ENCODE measurements around the gene SLFN12. TPM values are rescaled to one million over a fixed set of nuclear protein-coding genes. Genes with fewer than 3 reads are reported as not detected.
"Not testable (repeated sequence)": the region's sequence is repeated elsewhere in the genome, so short reads cannot be mapped to it uniquely, and the experiment has no call there.

SLFN12 gene
- total RNA-seq, 3 donors from 2014 or later: 6.4 to 12.4 (median 11.5) TPM

- DNase-seq (ENCODE audit: low spot score in 2 of 2): no peak
- no peaks in the 10 kb centered on the region for H3K27me3 ChIP-seq
- no peak overlapping the region for H3K4me3 ChIP-seq
- no peaks in the 10 kb centered on the region for H3K4me1 ChIP-seq
- no peaks in the 10 kb centered on the region for H3K36me3 ChIP-seq
- intact Hi-C loops (cut with DNase I; ENCODE audit: low total_unique reads): no loop called here
- TF ChIP-seq POLR2AphosphoS5 (IDR thresholded peaks at IDR 0.05): no peak
- no peak for TF ChIP-seq POLR2A (IDR thresholded peaks at IDR 0.05)
- TF ChIP-seq CTCF (IDR thresholded peaks at IDR 0.05): no peak
- H3K27ac ChIP-seq: no peak overlapping the region
- H3K9me3 ChIP-seq: no peaks in the 10 kb centered on the region
Observed at GRCh38 chr17:35467824-35468223, 35.5 kb upstream of the SLFN12 start.

GRCh38 chr17:35460354-35460851 is 28.1 kb upstream of the SLFN12 start:
- H3K27me3 ChIP-seq: no peaks in the 10 kb centered on the region
- intact Hi-C loops (cut with DNase I; ENCODE audit: low total_unique reads): no loop called here
- no peaks in the 10 kb centered on the region for H3K9me3 ChIP-seq
- peak; percentile 41 to 61 for DNase-seq (ENCODE audit: low spot score in 2 of 2)
- no peaks in the 10 kb centered on the region for H3K4me1 ChIP-seq
- peak overlapping the region; percentile 17 to 58 (median 49) for H3K4me3 ChIP-seq
- H3K27ac ChIP-seq: peak overlapping the region; percentile 27 to 64
- H3K36me3 ChIP-seq: no peaks in the 10 kb centered on the region
- no peak for TF ChIP-seq POLR2A (IDR thresholded peaks at IDR 0.05)
- TF ChIP-seq POLR2AphosphoS5 (IDR thresholded peaks at IDR 0.05): no peak
- no peak for TF ChIP-seq CTCF (IDR thresholded peaks at IDR 0.05)

GRCh38 chr17:35454035-35454434 is 21.7 kb upstream of the SLFN12 start:
- intact Hi-C loops (cut with DNase I; ENCODE audit: low total_unique reads); H3K4me3 ChIP-seq; H3K4me1 ChIP-seq; H3K9me3 ChIP-seq; DNase-seq (ENCODE audit: low spot score in 2 of 2); H3K36me3 ChIP-seq; H3K27ac ChIP-seq; H3K27me3 ChIP-seq: not testable (repeated sequence)

GRCh38 chr17:35453171-35453570 is 20.9 kb upstream of the SLFN12 start:
- intact Hi-C loops (cut with DNase I; ENCODE audit: low total_unique reads): no loop called here
- no peak overlapping the region for H3K4me3 ChIP-seq
- H3K27me3 ChIP-seq: no peaks in the 10 kb centered on the region
- H3K4me1 ChIP-seq: no peaks in the 10 kb centered on the region
- H3K9me3 ChIP-seq: no peaks in the 10 kb centered on the region
- TF ChIP-seq POLR2A (IDR thresholded peaks at IDR 0.05): no peak
- H3K36me3 ChIP-seq: no peaks in the 10 kb centered on the region
- no peak for DNase-seq (ENCODE audit: low spot score in 2 of 2)
- no peak overlapping the region for H3K27ac ChIP-seq

- H3K27ac ChIP-seq: no peak overlapping the region
- no peaks in the 10 kb centered on the region for H3K27me3 ChIP-seq
- H3K9me3 ChIP-seq: no peaks in the 10 kb centered on the region
- H3K4me1 ChIP-seq: peaks cover 0 to 3% of the 10 kb centered on the region in 2 donors
- TF ChIP-seq CTCF (IDR thresholded peaks at IDR 0.05) (no peak), POLR2AphosphoS5 (IDR thresholded peaks at IDR 0.05) (no peak), POLR2A (IDR thresholded peaks at IDR 0.05) (no peak)
- no peak for DNase-seq (ENCODE audit: low spot score in 2 of 2)
- no peaks in the 10 kb centered on the region for H3K36me3 ChIP-seq
- intact Hi-C loops (cut with DNase I; ENCODE audit: low total_unique reads): no loop called here
- H3K4me3 ChIP-seq: peak overlapping the region; percentile 15 to 89 (median 74)
Observed at GRCh38 chr17:35449371-35449931, 17.2 kb upstream of the SLFN12 start.

- Histone ChIP-seq H3K4me3 (peak overlapping the region; percentile 43 to 89 (median 74)), H3K27ac (peak overlapping the region; percentile 82 to 84), H3K9me3 (no peaks in the 10 kb centered on the region), H3K36me3 (no peaks in the 10 kb centered on the region), H3K4me1 (peaks cover 0 to 3% of the 10 kb centered on the region in 2 donors), H3K27me3 (no peaks in the 10 kb centered on the region)
- intact Hi-C loops (cut with DNase I; ENCODE audit: low total_unique reads): no loop called here
- TF ChIP-seq POLR2AphosphoS5 (IDR thresholded peaks at IDR 0.05) (no peak), CTCF (IDR thresholded peaks at IDR 0.05) (no peak), POLR2A (IDR thresholded peaks at IDR 0.05) (no peak)
- DNase-seq (ENCODE audit: low spot score in 2 of 2): no peak
Observed at GRCh38 chr17:35448899-35449227, 16.6 kb upstream of the SLFN12 start.

Measured in breast epithelium (tissue), 4 donors.